OCI-LY7 (cell line): Measurements from ENCODE around the gene ISM2. TPM values are rescaled to one million over a fixed set of nuclear protein-coding genes. Genes with fewer than 3 reads are reported as not detected.

ENCODE experiments used
- BruUV-seq: library from RNA; stranded (reverse); fragments of 400-500 nt; replicated peaks from 2 replicates; lab custom pipeline; 2021; lab: Mats Ljungman, UMichigan
- CTCF ChIA-PET: fragments of 300-600 bp; sonication (Branson Sonifier 250); formaldehyde crosslinking; loops from one replicate; lab custom pipeline; 2022; ENCODE audit warnings: antibody characterized with exemption; ENCODE audit not compliant: unreplicated experiment; lab: Charles Lee
- POLR2A ChIA-PET: fragments of 300-600 bp; sonication (Branson Sonifier 250); formaldehyde crosslinking; loops from one replicate; lab custom pipeline; 2022; ENCODE audit warnings: antibody characterized with exemption; lab: Charles Lee
- DNase-seq: peaks from one replicate; pipeline ENCODE4 v3.0.0-alpha.2; 2015; ENCODE audit warnings: low spot score
- H2AFZ ChIP-seq: fragments of 200-600 bp; sonication (generic), shearing (Covaris generic); 2 replicates; pipeline ENCODE4 v1.6.1; 2014; ENCODE audit warnings: mild to moderate bottlenecking, antibody characterized with exemption, low read length, moderate library complexity
- H3K27ac ChIP-seq: fragments of 200-600 bp; sonication (generic); 2 replicates; pipeline ENCODE4 v1.5.1; 2014; ENCODE audit warnings: mixed run types, low read depth, mild to moderate bottlenecking, moderate library complexity, low read length, inconsistent platforms; ENCODE audit not compliant: poor library complexity, severe bottlenecking
- H3K36me3 ChIP-seq: fragments of 200-600 bp; sonication (generic); 2 replicates; pipeline ENCODE4 v1.6.1; 2014; ENCODE audit warnings: mild to moderate bottlenecking, antibody characterized with exemption, low read length, moderate library complexity, mixed read lengths; ENCODE audit not compliant: insufficient read depth
- H3K4me1 ChIP-seq: fragments of 200-600 bp; sonication (generic); 2 replicates; pipeline ENCODE4 v1.5.1; 2014; ENCODE audit warnings: mild to moderate bottlenecking, low read length; ENCODE audit not compliant: insufficient read depth, poor library complexity, severe bottlenecking
- H3K4me2 ChIP-seq: fragments of 200-600 bp; sonication (generic); 2 replicates; pipeline ENCODE4 v1.6.1; 2014; ENCODE audit warnings: mild to moderate bottlenecking, low read length
- H3K4me3 ChIP-seq: fragments of 200-600 bp; sonication (generic); 2 replicates; pipeline ENCODE4 v1.5.1; 2014; ENCODE audit warnings: mild to moderate bottlenecking, low read depth, low read length; ENCODE audit not compliant: poor library complexity, severe bottlenecking
- H3K79me2 ChIP-seq: fragments of 200-600 bp; sonication (generic); 2 replicates; pipeline ENCODE4 v1.6.1; 2016; ENCODE audit warnings: low read depth, mild to moderate bottlenecking, low read length, moderate library complexity, mixed read lengths; ENCODE audit not compliant: insufficient read depth
- H3K9me2 ChIP-seq: fragments of 200-600 bp; sonication (generic); 2 replicates; pipeline ENCODE4 v1.6.1; 2016; ENCODE audit warnings: mild to moderate bottlenecking, low read length, mixed read lengths; ENCODE audit not compliant: insufficient read depth
- H3K9me3 ChIP-seq: fragments of 200-600 bp; sonication (generic); 2 replicates; pipeline ENCODE4 v1.6.1; 2014; ENCODE audit warnings: mild to moderate bottlenecking, mixed run types, low read length, mixed read lengths
- H4K20me1 ChIP-seq: fragments of 200-600 bp; sonication (generic); 2 replicates; pipeline ENCODE4 v1.6.1; 2014; ENCODE audit warnings: mild to moderate bottlenecking, antibody characterized with exemption, low read length, moderate library complexity, mixed read lengths; ENCODE audit not compliant: insufficient read depth
- EZH2phosphoT487 ChIP-seq: fragments of 200-600 bp; sonication (generic); IDR thresholded peaks from 2 replicates; pipeline ENCODE4 v1.6.1; 2018; ENCODE audit warnings: low read depth, borderline replicate concordance, mild to moderate bottlenecking, mixed run types, antibody characterized with exemption, low read length, moderate library complexity, mixed read lengths
- intact Hi-C: fragments of 100-400 bp; cut with micrococcal nuclease; formaldehyde crosslinking; loops from one replicate; pipeline ENCODE4 v1.10.0; 2022; ENCODE audit not compliant: unreplicated experiment
- total RNA-seq, 2 experiments: library from RNA; depleted of rRNA in 1 of 2; stranded (reverse); fragments of >200 nt in 1 of 2; shearing (Covaris generic) in 1 of 2; gene quantifications; 2 replicates each; pipeline ENCODE4 v1.2.3, GENCODE V29; 2014 to 2022
- TF ChIP-seq, protein P1 (sequence below): fragments of 200-600 bp; sonication (generic); conservative IDR thresholded peaks from 2 replicates; pipeline ENCODE4 v1.5.1; 2014; ENCODE audit warnings: mild to moderate bottlenecking, antibody characterized with exemption, low read length, moderate library complexity, mixed read lengths

The ISM2 gene
- total RNA-seq, 2 experiments from 2014 or later = not detected

DNA sequence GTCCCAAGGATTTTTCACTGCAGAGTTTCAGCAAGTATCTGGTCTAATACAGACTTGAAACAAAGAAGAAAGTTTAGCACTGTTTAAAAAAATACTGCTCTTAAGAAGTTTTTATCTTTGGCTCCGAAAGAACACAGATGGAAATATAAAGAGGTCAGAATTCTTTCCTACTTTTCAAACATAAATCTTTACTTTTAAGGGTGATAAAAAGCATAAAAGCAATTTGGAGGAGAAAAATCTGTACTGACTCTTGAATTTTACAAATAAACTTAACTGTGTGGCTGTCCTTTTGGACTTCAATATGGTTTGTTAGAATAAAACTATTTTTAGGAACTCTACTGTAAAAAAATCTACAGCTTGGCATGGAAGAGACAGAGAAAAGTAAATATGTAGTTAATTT, 27.6 kb upstream of the ISM2 start:
- no peak for DNase-seq
- no TSS peak for BruUV-seq
- no peak overlapping the region for H2AFZ ChIP-seq
- no peaks in the 10 kb centered on the region for H3K79me2 ChIP-seq
- H3K27ac ChIP-seq = no peak overlapping the region
- H3K9me3 ChIP-seq = no peaks in the 10 kb centered on the region
- H3K9me2 ChIP-seq = no peaks in the 10 kb centered on the region
- intact Hi-C loops = no loop called here
- POLR2A ChIA-PET = interaction anchor here (1.2 kb wide), 1 partner anchor 9 kb away, joined by 4 read pairs; no protein-coding TSS in a partner anchor
- TF ChIP-seq, protein P1, sequence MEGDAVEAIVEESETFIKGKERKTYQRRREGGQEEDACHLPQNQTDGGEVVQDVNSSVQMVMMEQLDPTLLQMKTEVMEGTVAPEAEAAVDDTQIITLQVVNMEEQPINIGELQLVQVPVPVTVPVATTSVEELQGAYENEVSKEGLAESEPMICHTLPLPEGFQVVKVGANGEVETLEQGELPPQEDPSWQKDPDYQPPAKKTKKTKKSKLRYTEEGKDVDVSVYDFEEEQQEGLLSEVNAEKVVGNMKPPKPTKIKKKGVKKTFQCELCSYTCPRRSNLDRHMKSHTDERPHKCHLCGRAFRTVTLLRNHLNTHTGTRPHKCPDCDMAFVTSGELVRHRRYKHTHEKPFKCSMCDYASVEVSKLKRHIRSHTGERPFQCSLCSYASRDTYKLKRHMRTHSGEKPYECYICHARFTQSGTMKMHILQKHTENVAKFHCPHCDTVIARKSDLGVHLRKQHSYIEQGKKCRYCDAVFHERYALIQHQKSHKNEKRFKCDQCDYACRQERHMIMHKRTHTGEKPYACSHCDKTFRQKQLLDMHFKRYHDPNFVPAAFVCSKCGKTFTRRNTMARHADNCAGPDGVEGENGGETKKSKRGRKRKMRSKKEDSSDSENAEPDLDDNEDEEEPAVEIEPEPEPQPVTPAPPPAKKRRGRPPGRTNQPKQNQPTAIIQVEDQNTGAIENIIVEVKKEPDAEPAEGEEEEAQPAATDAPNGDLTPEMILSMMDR = no peak
- no peak for TF ChIP-seq EZH2phosphoT487
- H3K36me3 ChIP-seq = peaks cover 14% of the 10 kb centered on the region
- H3K4me1 ChIP-seq = no peaks in the 10 kb centered on the region
- H3K4me3 ChIP-seq = no peak overlapping the region
- H4K20me1 ChIP-seq = no peaks in the 10 kb centered on the region
- H3K4me2 ChIP-seq = no peak overlapping the region
- CTCF ChIA-PET = no interaction called here

DNA sequence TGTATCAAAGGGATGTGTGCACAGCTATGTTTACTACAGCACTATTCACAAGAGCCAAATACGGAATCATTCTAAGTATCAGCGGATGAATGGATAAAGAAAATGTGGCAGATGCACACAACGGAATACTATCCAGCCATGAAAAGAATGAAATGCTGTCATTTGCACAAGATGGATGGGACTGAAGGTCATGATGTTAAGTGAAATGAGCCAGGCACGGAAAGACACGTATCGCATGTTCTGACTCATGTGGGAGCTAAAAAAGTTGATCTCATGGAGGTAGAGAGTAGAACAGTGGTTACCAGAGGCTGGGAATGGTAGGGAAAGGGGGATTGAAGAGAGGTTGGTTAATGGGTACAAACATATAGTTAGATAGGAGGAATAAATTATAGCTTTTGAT, 25.9 kb upstream of the ISM2 start:
- no peak overlapping the region for H2AFZ ChIP-seq
- H3K36me3 ChIP-seq = peaks cover 24% of the 10 kb centered on the region
- CTCF ChIA-PET = no interaction called here
- no peak overlapping the region for H3K4me3 ChIP-seq
- H3K27ac ChIP-seq = no peak overlapping the region
- H3K4me2 ChIP-seq = no peak overlapping the region
- no peak for DNase-seq
- H3K4me1 ChIP-seq = no peaks in the 10 kb centered on the region
- no peaks in the 10 kb centered on the region for H4K20me1 ChIP-seq
- POLR2A ChIA-PET = interaction anchor here (0.6 to 0.7 kb wide), 2 partner anchors 172 to 357 kb away, joined by 3 read pairs; no protein-coding TSS in a partner anchor
- TF ChIP-seq, protein P1 = no peak
- TF ChIP-seq EZH2phosphoT487 = no peak
- intact Hi-C loops = no loop called here
- no peaks in the 10 kb centered on the region for H3K9me2 ChIP-seq
- H3K9me3 ChIP-seq = no peaks in the 10 kb centered on the region
- no peaks in the 10 kb centered on the region for H3K79me2 ChIP-seq
- no TSS peak for BruUV-seq

DNA sequence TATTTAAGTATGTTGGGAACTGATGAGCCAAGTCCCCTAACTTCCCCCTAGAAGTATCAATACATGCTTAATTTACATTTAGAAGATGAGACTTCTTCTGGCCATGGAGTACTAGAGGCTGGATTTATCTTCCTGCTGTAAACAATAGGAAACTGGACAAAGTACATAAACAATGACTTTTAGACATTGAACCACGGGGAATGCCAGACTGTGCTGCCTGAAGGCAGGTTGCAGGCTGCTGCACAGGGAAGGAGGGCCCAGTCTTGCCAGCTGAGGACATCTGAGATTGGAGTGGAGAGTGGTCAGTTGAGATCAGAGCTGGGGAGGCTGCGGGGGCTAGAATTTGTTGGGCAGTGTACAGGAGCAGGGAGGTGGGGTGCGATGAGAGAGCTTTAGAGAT, 24.5 kb upstream of the ISM2 start:
- H3K4me3 ChIP-seq = no peak overlapping the region
- ChIA-PET CTCF (no interaction called here), POLR2A (interaction anchor here (0.6 kb wide), 1 partner anchor 415 kb away, joined by 3 read pairs; no protein-coding TSS in a partner anchor)
- TF ChIP-seq, protein P1 = no peak
- TF ChIP-seq EZH2phosphoT487 = no peak
- H3K4me1 ChIP-seq = no peaks in the 10 kb centered on the region
- no TSS peak for BruUV-seq
- no peaks in the 10 kb centered on the region for H4K20me1 ChIP-seq
- no peak overlapping the region for H3K4me2 ChIP-seq
- H3K79me2 ChIP-seq = no peaks in the 10 kb centered on the region
- H3K36me3 ChIP-seq = peaks cover 38% of the 10 kb centered on the region
- H3K9me2 ChIP-seq = no peaks in the 10 kb centered on the region
- no peak for DNase-seq
- no peak overlapping the region for H3K27ac ChIP-seq
- H2AFZ ChIP-seq = no peak overlapping the region
- H3K9me3 ChIP-seq = no peaks in the 10 kb centered on the region
- intact Hi-C loops = no loop called here
